ENCODE results near the gene TCOF1. TPM values are rescaled to one million over a fixed set of nuclear protein-coding genes. Genes with fewer than 3 reads are reported as not detected.

The TCOF1 gene, protein sequence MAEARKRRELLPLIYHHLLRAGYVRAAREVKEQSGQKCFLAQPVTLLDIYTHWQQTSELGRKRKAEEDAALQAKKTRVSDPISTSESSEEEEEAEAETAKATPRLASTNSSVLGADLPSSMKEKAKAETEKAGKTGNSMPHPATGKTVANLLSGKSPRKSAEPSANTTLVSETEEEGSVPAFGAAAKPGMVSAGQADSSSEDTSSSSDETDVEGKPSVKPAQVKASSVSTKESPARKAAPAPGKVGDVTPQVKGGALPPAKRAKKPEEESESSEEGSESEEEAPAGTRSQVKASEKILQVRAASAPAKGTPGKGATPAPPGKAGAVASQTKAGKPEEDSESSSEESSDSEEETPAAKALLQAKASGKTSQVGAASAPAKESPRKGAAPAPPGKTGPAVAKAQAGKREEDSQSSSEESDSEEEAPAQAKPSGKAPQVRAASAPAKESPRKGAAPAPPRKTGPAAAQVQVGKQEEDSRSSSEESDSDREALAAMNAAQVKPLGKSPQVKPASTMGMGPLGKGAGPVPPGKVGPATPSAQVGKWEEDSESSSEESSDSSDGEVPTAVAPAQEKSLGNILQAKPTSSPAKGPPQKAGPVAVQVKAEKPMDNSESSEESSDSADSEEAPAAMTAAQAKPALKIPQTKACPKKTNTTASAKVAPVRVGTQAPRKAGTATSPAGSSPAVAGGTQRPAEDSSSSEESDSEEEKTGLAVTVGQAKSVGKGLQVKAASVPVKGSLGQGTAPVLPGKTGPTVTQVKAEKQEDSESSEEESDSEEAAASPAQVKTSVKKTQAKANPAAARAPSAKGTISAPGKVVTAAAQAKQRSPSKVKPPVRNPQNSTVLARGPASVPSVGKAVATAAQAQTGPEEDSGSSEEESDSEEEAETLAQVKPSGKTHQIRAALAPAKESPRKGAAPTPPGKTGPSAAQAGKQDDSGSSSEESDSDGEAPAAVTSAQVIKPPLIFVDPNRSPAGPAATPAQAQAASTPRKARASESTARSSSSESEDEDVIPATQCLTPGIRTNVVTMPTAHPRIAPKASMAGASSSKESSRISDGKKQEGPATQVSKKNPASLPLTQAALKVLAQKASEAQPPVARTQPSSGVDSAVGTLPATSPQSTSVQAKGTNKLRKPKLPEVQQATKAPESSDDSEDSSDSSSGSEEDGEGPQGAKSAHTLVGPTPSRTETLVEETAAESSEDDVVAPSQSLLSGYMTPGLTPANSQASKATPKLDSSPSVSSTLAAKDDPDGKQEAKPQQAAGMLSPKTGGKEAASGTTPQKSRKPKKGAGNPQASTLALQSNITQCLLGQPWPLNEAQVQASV (N-terminal part only)
- total RNA-seq = 13.9 and 17.6 TPM in 2 replicates

GRCh38 chr5:150357326-150358260 is at the start of gene TCOF1:
Gene TCOF1, plus strand, starts transcription at chr5:150357697. Its CDS starts 50 bp downstream, at chr5:150357747.

DNA sequence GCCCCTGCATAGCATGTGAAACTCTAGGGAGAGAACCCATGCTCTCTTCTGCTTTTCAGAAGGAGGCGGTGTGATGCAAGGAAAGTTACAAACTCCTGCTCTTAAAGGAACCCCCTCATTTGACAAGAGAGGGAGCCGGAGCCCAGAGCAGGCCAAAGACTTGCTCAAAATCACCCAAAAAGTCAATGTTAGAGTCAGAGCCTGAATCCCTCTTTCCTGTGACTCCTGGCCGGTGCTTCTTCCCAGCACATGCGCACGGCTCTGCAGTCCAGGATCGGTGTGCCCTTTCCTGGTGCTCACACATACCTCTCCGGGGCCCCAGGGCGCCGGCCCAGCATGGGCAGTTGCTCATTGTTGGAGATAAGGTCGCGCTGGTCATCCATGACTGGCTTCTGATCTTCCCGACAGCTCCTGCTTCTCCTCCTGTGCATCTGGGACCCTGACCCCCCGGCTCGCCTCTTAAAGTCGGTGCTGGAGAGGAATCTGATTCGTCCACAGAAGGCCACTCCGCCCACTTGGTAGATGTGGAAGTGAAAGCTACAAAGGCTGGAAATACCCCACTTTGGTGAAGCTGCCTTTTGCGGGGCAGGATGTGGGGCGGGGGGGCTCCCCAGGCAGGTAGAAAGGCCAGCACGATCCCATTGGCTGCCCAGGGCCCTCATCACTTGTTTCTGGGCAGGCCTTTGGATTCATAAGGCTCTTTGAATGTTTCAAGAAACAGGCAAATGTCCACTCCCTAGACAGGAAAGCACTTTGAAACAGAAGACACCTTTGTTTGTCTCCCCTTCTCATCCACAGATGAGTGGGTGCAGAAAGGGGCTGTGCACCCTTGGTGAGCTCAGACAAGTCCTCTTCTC is 55.0 kb downstream of the TCOF1 start, which contains the start of gene CD74:
CD74 (minus strand) TSS at position 592 of the 857 bp plus-strand sequence; CDS start at position 431, 161 bp downstream.

Other genes with a start within 250 kb of the TCOF1 start
- gene PDGFRB, start 201.9 kb upstream of the TCOF1 start, total RNA-seq = 326 and 365 TPM in 2 replicates
- not detected in 2 replicates for gene CDX1, start 190.9 kb upstream of the TCOF1 start, total RNA-seq
- not detected in 2 replicates for gene SLC6A7, start 167.6 kb upstream of the TCOF1 start, total RNA-seq
- gene CAMK2A, start 67.9 kb upstream of the TCOF1 start, total RNA-seq = not detected in 2 replicates
- 0.24 and 1.2 TPM in 2 replicates for gene ARSI, start 54.8 kb upstream of the TCOF1 start, total RNA-seq
- 1.3 and 1.4 TPM in 2 replicates for gene CD74, start 55.2 kb downstream of the TCOF1 start, total RNA-seq
- gene RPS14, start 92.0 kb downstream of the TCOF1 start, total RNA-seq = 2,845 and 2,904 TPM in 2 replicates
- 98.7 and 108 TPM in 2 replicates for gene NDST1, start 150.4 kb downstream of the TCOF1 start, total RNA-seq